Neural progenitor cell (in vitro differentiated cells): ENCODE results near the gene B3GAT1. TPM values are rescaled to one million over a fixed set of nuclear protein-coding genes. Genes with fewer than 3 reads are reported as not detected.
A peak's percentile ranks its signal among the peaks of the same experiment; 100 is the strongest.

Experiments
- DNase-seq: peaks from one replicate; pipeline ENCODE4 v3.0.0-alpha.2; 2016; ENCODE audit warnings: low spot score
- H2AFZ ChIP-seq: fragments of 200-600 bp; sonication (generic); replicated peaks from 2 replicates; pipeline ENCODE4 v1.6.1; 2016; ENCODE audit warnings: antibody characterized with exemption
- H3F3A ChIP-seq: fragments of 200-600 bp; sonication (generic); 2 replicates; pipeline ENCODE4 v1.6.1; 2016; ENCODE audit warnings: antibody characterized with exemption, low read depth
- H3K27ac ChIP-seq: fragments of 200-600 bp; sonication (generic); 2 replicates; pipeline ENCODE4 v1.5.1; 2016; ENCODE audit warnings: mild to moderate bottlenecking
- H3K27me3 ChIP-seq: fragments of 200-600 bp; sonication (generic); 2 replicates; pipeline ENCODE4 v1.6.1; 2016; ENCODE audit warnings: mild to moderate bottlenecking, moderate library complexity
- H3K36me3 ChIP-seq: fragments of 200-600 bp; sonication (generic); 2 replicates; pipeline ENCODE4 v1.5.1; 2016
- H3K4me1 ChIP-seq: fragments of 200-600 bp; sonication (generic); 2 replicates; pipeline ENCODE4 v1.6.1; 2016; ENCODE audit warnings: mixed run types
- H3K4me2 ChIP-seq: fragments of 200-600 bp; sonication (generic); 2 replicates; pipeline ENCODE4 v1.6.1; 2016
- H3K4me3 ChIP-seq: fragments of 200-600 bp; sonication (generic); 2 replicates; pipeline ENCODE4 v1.5.1; 2016
- H3K79me2 ChIP-seq: fragments of 200-600 bp; sonication (generic); 2 replicates; pipeline ENCODE4 v1.6.1; 2016; ENCODE audit warnings: low read depth
- H3K9ac ChIP-seq: fragments of 200-600 bp; sonication (generic); 2 replicates; pipeline ENCODE4 v1.6.1; 2016
- H3K9me3 ChIP-seq: fragments of 200-600 bp; sonication (generic); 2 replicates; pipeline ENCODE4 v1.5.1; 2016; ENCODE audit warnings: low read depth
- H4K20me1 ChIP-seq: fragments of 200-600 bp; sonication (generic); 2 replicates; pipeline ENCODE4 v1.6.1; 2016; ENCODE audit warnings: low read depth
- H3K27ac Mint-ChIP-seq: 3 replicates; pipeline ENCODE4 v1.8.0; 2021; ENCODE audit warnings: mixed read lengths
- H3K27me3 Mint-ChIP-seq: 2 replicates; pipeline ENCODE4 v1.8.0; 2022; ENCODE audit warnings: low read depth, mild to moderate bottlenecking, inconsistent platforms, moderate library complexity, mixed read lengths; ENCODE audit not compliant: insufficient read depth
- H3K36me3 Mint-ChIP-seq: 3 replicates; pipeline ENCODE4 v1.8.0; 2021; ENCODE audit warnings: mixed read lengths
- H3K4me1 Mint-ChIP-seq: 3 replicates; pipeline ENCODE4 v1.8.0; 2021; ENCODE audit warnings: mixed read lengths
- H3K4me3 Mint-ChIP-seq: 3 replicates; pipeline ENCODE4 v1.8.0; 2021; ENCODE audit warnings: mild to moderate bottlenecking, moderate library complexity, mixed read lengths
- H3K9me3 Mint-ChIP-seq: 3 replicates; pipeline ENCODE4 v1.8.0; 2020; ENCODE audit warnings: mixed read lengths
- EZH2 ChIP-seq: fragments of 200-600 bp; sonication (generic); IDR thresholded peaks from 2 replicates; pipeline ENCODE4 v1.6.1; 2017; ENCODE audit warnings: antibody characterized with exemption, mild to moderate bottlenecking, moderate library complexity
- EZH2phosphoT487 ChIP-seq: fragments of 200-600 bp; sonication (generic); IDR thresholded peaks from 2 replicates; pipeline ENCODE4 v1.6.1; 2017; ENCODE audit warnings: antibody characterized with exemption
- total RNA-seq: library from RNA; depleted of rRNA; stranded (reverse); fragments of >200 nt; gene quantifications from 2 replicates; pipeline ENCODE4 v1.2.3, GENCODE V29; 2015; ENCODE audit warnings: low replicate concordance
- TF ChIP-seq, protein P1 (sequence below): fragments of 200-600 bp; sonication (generic); IDR thresholded peaks from 2 replicates; pipeline ENCODE4 v1.5.1; 2017; ENCODE audit warnings: antibody characterized with exemption, mild to moderate bottlenecking

Gene B3GAT1, protein sequence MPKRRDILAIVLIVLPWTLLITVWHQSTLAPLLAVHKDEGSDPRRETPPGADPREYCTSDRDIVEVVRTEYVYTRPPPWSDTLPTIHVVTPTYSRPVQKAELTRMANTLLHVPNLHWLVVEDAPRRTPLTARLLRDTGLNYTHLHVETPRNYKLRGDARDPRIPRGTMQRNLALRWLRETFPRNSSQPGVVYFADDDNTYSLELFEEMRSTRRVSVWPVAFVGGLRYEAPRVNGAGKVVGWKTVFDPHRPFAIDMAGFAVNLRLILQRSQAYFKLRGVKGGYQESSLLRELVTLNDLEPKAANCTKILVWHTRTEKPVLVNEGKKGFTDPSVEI
- 11.0 and 20.7 TPM in 2 replicates for total RNA-seq

DNA sequence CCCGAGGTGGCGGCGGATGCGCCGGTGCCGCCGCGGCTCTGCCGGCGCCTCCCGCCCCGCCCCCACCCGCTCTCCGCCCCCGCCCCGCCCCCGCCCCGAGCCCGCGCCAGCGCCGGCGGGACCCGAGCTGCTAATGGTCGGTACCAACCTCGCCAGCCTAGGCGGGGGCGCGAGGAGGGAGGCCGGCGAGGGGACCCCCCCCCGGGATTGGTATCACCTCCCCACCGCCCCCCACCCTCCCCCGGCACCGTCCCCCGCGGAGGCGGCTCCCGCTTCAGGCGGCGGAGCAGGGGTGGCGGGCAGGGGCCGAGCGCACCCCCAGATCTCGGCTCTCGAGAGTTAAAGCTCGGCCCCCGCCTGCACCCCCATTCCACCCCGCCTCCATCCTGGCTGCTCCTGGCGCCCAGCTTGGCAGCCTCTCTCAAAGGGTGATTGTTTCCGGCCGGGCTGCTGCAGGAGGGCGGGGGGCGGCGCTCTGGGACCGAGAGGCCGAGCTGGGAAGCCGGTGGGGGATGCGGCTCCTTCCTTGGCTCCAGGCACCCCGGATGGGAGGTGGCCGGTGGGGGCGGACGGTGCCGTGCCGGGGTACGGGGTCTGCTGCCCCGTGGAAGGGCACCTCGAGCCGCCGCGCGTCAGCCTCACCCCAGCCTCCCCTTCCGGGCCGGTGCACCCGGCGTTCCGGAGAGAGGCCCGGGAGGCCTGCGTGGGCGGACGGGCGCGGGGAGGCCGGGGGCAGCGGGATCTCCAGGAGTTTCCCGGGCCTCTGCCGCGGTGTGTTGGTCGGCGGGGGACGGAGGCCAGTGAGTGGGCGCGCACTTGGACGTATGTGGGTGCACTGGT lies at the start of gene B3GAT1:
Gene B3GAT1 (minus strand): TSS at position 40 of the 840 bp plus-strand sequence. CDS start 24,583 bp downstream, outside the sequence.
- H3K4me3 ChIP-seq = peak within 1 kb of the TSS; percentile 74
- Mint-ChIP-seq H3K9me3 (no peaks in the 10 kb centered on the region), H3K27ac (no peak within 1 kb of the TSS), H3K27me3 (peaks cover 12% of the 10 kb centered on the region), H3K4me3 (peak within 1 kb of the TSS; percentile 92), H3K36me3 (peaks cover 2% of the 10 kb centered on the region), H3K4me1 (peaks cover 46% of the 10 kb centered on the region)
- peaks cover 34% of the 10 kb centered on the region for H3K79me2 ChIP-seq
- peaks cover 73% of the 10 kb centered on the region for H4K20me1 ChIP-seq
- H3K36me3 ChIP-seq = no peaks in the 10 kb centered on the region
- peaks cover 46% of the 10 kb centered on the region for H3K4me1 ChIP-seq
- peaks cover 31% of the 10 kb centered on the region for H3F3A ChIP-seq
- H3K9me3 ChIP-seq = no peaks in the 10 kb centered on the region
- H3K27ac ChIP-seq = no peak within 1 kb of the TSS
- peak within 1 kb of the TSS; percentile 93 for H3K4me2 ChIP-seq
- H3K9ac ChIP-seq = no peak within 1 kb of the TSS
- H2AFZ ChIP-seq = peak within 1 kb of the TSS; percentile 63
- TF ChIP-seq EZH2 (peak; percentile 40), EZH2phosphoT487 (no peak)
- TF ChIP-seq, protein P1, sequence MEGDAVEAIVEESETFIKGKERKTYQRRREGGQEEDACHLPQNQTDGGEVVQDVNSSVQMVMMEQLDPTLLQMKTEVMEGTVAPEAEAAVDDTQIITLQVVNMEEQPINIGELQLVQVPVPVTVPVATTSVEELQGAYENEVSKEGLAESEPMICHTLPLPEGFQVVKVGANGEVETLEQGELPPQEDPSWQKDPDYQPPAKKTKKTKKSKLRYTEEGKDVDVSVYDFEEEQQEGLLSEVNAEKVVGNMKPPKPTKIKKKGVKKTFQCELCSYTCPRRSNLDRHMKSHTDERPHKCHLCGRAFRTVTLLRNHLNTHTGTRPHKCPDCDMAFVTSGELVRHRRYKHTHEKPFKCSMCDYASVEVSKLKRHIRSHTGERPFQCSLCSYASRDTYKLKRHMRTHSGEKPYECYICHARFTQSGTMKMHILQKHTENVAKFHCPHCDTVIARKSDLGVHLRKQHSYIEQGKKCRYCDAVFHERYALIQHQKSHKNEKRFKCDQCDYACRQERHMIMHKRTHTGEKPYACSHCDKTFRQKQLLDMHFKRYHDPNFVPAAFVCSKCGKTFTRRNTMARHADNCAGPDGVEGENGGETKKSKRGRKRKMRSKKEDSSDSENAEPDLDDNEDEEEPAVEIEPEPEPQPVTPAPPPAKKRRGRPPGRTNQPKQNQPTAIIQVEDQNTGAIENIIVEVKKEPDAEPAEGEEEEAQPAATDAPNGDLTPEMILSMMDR = no peak
- no peaks in the 10 kb centered on the region for H3K27me3 ChIP-seq
- DNase-seq = peak; percentile 85

DNA sequence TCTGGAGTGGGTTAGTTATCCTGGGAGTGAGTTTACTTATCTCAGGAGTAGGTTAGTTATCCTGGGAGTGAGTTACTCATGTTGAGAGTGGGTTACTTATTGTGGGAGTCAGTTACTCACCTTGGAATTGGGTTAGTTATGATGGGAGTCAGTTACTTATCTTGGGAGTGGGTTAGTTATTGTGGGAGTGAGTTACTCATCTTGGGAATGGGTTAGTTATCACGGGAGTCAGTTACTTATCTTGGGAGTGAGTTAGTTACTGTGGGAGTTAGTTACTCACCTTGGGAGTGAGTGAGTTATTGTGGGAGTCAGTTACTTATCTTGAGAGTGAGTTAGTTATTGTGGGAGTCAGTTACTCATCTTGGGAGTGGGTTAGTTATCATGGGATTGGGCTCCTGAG lies 49.6 kb upstream of the B3GAT1 start:
- no peak overlapping the region for H3K4me3 Mint-ChIP-seq
- Histone ChIP-seq H3K9ac (no peak overlapping the region), H3K4me3 (no peak overlapping the region), H3K4me2 (no peak overlapping the region), H2AFZ (no peak overlapping the region), H3K9me3 (no peaks in the 10 kb centered on the region), H3K36me3 (no peaks in the 10 kb centered on the region), H3K79me2 (no peaks in the 10 kb centered on the region), H3F3A (peaks cover 3% of the 10 kb centered on the region), H3K27ac (no peak overlapping the region), H4K20me1 (peaks cover 6% of the 10 kb centered on the region), H3K27me3 (peaks cover 3% of the 10 kb centered on the region), H3K4me1 (peaks cover 30% of the 10 kb centered on the region)
- peaks cover 27% of the 10 kb centered on the region for H3K4me1 Mint-ChIP-seq
- H3K27me3 Mint-ChIP-seq = peaks cover 8% of the 10 kb centered on the region
- TF ChIP-seq, protein P1 = no peak
- no peak for TF ChIP-seq EZH2phosphoT487
- TF ChIP-seq EZH2 = no peak
- H3K27ac Mint-ChIP-seq = no peak overlapping the region
- DNase-seq = no peak
- no peaks in the 10 kb centered on the region for H3K36me3 Mint-ChIP-seq
- peaks cover 7% of the 10 kb centered on the region for H3K9me3 Mint-ChIP-seq

DNA sequence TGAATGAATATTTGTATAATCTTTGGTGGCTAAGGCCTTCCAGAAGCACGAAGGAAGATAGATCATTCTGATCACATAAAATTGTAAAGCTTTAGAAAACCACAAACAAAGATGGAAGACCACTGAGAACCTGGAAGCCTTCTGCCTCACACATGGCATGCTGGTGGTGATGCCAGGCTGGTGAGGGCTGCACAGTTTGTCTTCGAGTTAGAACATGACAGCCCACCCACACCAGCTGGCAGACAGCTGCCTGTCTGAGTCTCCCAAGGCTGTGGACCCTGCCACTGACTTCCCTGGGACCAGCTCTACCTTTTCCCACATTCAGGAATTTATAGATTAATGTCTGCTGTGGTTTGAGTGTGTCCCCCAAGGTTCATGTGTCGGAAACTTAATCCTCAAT lies 48.8 kb upstream of the B3GAT1 start:
- Mint-ChIP-seq H3K27ac (no peak overlapping the region), H3K4me3 (no peak overlapping the region), H3K9me3 (peaks cover 7% of the 10 kb centered on the region), H3K27me3 (peaks cover 8% of the 10 kb centered on the region), H3K4me1 (peaks cover 21% of the 10 kb centered on the region), H3K36me3 (no peaks in the 10 kb centered on the region)
- Histone ChIP-seq H4K20me1 (no peaks in the 10 kb centered on the region), H3K27me3 (no peaks in the 10 kb centered on the region), H3K9ac (no peak overlapping the region), H3F3A (no peaks in the 10 kb centered on the region), H3K4me1 (peaks cover 23% of the 10 kb centered on the region), H3K79me2 (no peaks in the 10 kb centered on the region), H3K27ac (no peak overlapping the region), H2AFZ (no peak overlapping the region), H3K4me3 (no peak overlapping the region), H3K36me3 (no peaks in the 10 kb centered on the region), H3K9me3 (no peaks in the 10 kb centered on the region), H3K4me2 (no peak overlapping the region)
- TF ChIP-seq, protein P1 = no peak
- no peak for TF ChIP-seq EZH2
- no peak for TF ChIP-seq EZH2phosphoT487
- no peak for DNase-seq
